GM19099 (cell line): Measurements from ENCODE around the gene UBA3.

Source experiments
- POLR2A ChIP-seq: IDR thresholded peaks from 3 replicates; pipeline ENCODE4 v1.6.1; 2011; ENCODE audit warnings: low read depth; ENCODE audit not compliant: insufficient read length; ENCODE audit errors: extremely low read depth

UBA3 gene

GRCh38 chr3:69058180-69058946, 21.8 kb downstream of the UBA3 start:
- no peak for TF ChIP-seq POLR2A

GRCh38 chr3:69052472-69052898, 27.7 kb downstream of the UBA3 start:
- TF ChIP-seq POLR2A: no peak

- TF ChIP-seq POLR2A: peak; percentile 63
Measured at GRCh38 chr3:69051756-69052471, 28.3 kb downstream of the UBA3 start, which contains the start of gene TMF1. TSS of gene TMF1 (minus strand) at chr3:69052333. CDS start at chr3:69052086, 247 bp downstream.

GRCh38 chr3:69048990-69049389, 31.2 kb downstream of the UBA3 start:
- no peak for TF ChIP-seq POLR2A

GRCh38 chr3:69044608-69045007, 35.6 kb downstream of the UBA3 start:
- no peak for TF ChIP-seq POLR2A

- no peak for TF ChIP-seq POLR2A
Measured at GRCh38 chr3:69033470-69033869, 46.7 kb downstream of the UBA3 start.

GRCh38 chr3:69032737-69033136, 47.4 kb downstream of the UBA3 start:
- TF ChIP-seq POLR2A: no peak

- no peak for TF ChIP-seq POLR2A
Measured at GRCh38 chr3:69032142-69032541, 48.0 kb downstream of the UBA3 start.

- no peak for TF ChIP-seq POLR2A
Measured at GRCh38 chr3:69031635-69032034, 48.5 kb downstream of the UBA3 start.

- no peak for TF ChIP-seq POLR2A
Measured at GRCh38 chr3:69020857-69021256, 59.3 kb downstream of the UBA3 start.

GRCh38 chr3:69020424-69020823, 59.7 kb downstream of the UBA3 start:
- TF ChIP-seq POLR2A: no peak

- TF ChIP-seq POLR2A: no peak
Measured at GRCh38 chr3:69016901-69017300, 63.3 kb downstream of the UBA3 start.

GRCh38 chr3:69016102-69016501, 64.1 kb downstream of the UBA3 start:
- no peak for TF ChIP-seq POLR2A

GRCh38 chr3:69014022-69014580, 66.1 kb downstream of the UBA3 start:
- no peak for TF ChIP-seq POLR2A

GRCh38 chr3:69013253-69014021, 66.7 kb downstream of the UBA3 start, which contains the start of gene EOGT:
TSS of gene EOGT (minus strand) at chr3:69013684. CDS start at chr3:69009846, 3,838 bp downstream.
- TF ChIP-seq POLR2A: peak; percentile 73
